ENCODE data around the gene BRD9.
"Not testable (repeated sequence)": the region's sequence is repeated elsewhere in the genome, so short reads cannot be mapped to it uniquely, and the experiment has no call there.

GRCh38 chr5:845676-846601 is 46.7 kb downstream of the BRD9 start:
- not testable (repeated sequence) for TF ChIP-seq POLR2AphosphoS5, POLR2A, CTCF (IDR thresholded peaks at IDR 0.05)

Data from gastroesophageal sphincter (tissue), 3 donors.